Endothelial cell of umbilical vein (primary cell): ENCODE results near the gene SIPA1L3. TPM values are rescaled to one million over a fixed set of nuclear protein-coding genes. Genes with fewer than 3 reads are reported as not detected.

Source experiments
- BruUV-seq: library from RNA; stranded (reverse); fragments of 400-500 nt; replicated peaks from 2 replicates; lab custom pipeline; 2021; lab: Mats Ljungman, UMichigan
- CTCF ChIA-PET: fragments of 300-600, 350-600 bp; sonication (Branson Sonifier 250); formaldehyde crosslinking; loops from one replicate; lab custom pipeline; 2021; ENCODE audit warnings: antibody characterized with exemption, inconsistent platforms; lab: Charles Lee
- POLR2A ChIA-PET: fragments of 300-600, 350-600 bp; sonication (Branson Sonifier 250); formaldehyde crosslinking; loops from one replicate; lab custom pipeline; 2021; ENCODE audit warnings: antibody characterized with exemption, inconsistent platforms; lab: Charles Lee
- DNase-seq: peaks from one replicate; pipeline ENCODE4 v3.0.0-alpha.2; 2011; ENCODE audit warnings: low read depth, low spot score
- FAIRE-seq: peaks from 2 replicates; lab custom pipeline; 2011; peaks lifted over from hg19 to GRCh38; lab: Jason Lieb, UNC
- H2AFZ ChIP-seq: 2 replicates; pipeline ENCODE4 v1.6.0; 2012; ENCODE audit warnings: low read depth, low read length, control low read depth, inconsistent platforms
- H3K27ac ChIP-seq: 2 replicates; pipeline ENCODE4 v1.5.1; 2011; ENCODE audit warnings: low read depth, mild to moderate bottlenecking, control low read depth, low read length, moderate library complexity; ENCODE audit not compliant: insufficient read depth
- H3K27me3 ChIP-seq, 2 experiments: 2 replicates each; pipeline versions ENCODE4 v1.6.0 to v1.6.1; 2011; ENCODE audit warnings: low read length in 2 of 2, mixed read lengths in 1 of 2; ENCODE audit not compliant: control insufficient read depth in 2 of 2, insufficient read depth in 2 of 2
- H3K36me3 ChIP-seq, 2 experiments: 2 replicates in 1 of 2; 3 replicates in 1 of 2; pipeline ENCODE4 v1.5.1; 2011; ENCODE audit warnings: low read length in 2 of 2, mild to moderate bottlenecking in 1 of 2, moderate library complexity in 1 of 2; ENCODE audit not compliant: control insufficient read depth in 2 of 2, insufficient read depth in 2 of 2; ENCODE audit errors: extremely low read depth in 1 of 2
- H3K4me1 ChIP-seq: 3 replicates; pipeline ENCODE4 v1.5.1; 2011; ENCODE audit warnings: mild to moderate bottlenecking, low read length; ENCODE audit not compliant: control insufficient read depth, insufficient read depth; ENCODE audit errors: extremely low read depth
- H3K4me2 ChIP-seq: 2 replicates; pipeline ENCODE4 v1.6.1; 2011; ENCODE audit warnings: low read length, control low read depth, mixed read lengths; ENCODE audit not compliant: insufficient read depth
- H3K4me3 ChIP-seq, 3 experiments: fragments of 200-600 bp in 1 of 3; sonication (generic), shearing (Covaris generic) in 1 of 3; replicated peaks in 1 of 3; 2 replicates each; pipeline ENCODE4 v1.5.1; 2011 to 2016; ENCODE audit warnings: control low read depth in 3 of 3, low read length in 3 of 3, mild to moderate bottlenecking in 2 of 3, inconsistent platforms in 1 of 3, low read depth in 1 of 3, moderate library complexity in 1 of 3; ENCODE audit not compliant: insufficient read depth in 1 of 3
- H3K79me2 ChIP-seq: 2 replicates; pipeline ENCODE4 v1.6.0; 2012; ENCODE audit warnings: low read length, inconsistent platforms; ENCODE audit not compliant: control insufficient read depth, insufficient read depth
- H3K9ac ChIP-seq: replicated peaks from 2 replicates; pipeline ENCODE3; 2011; ENCODE audit warnings: low read length, control low read depth; ENCODE audit not compliant: insufficient read depth; ENCODE audit errors: extremely low read depth
- H3K9me1 ChIP-seq: replicated peaks from 3 replicates; pipeline ENCODE4 v1.6.0; 2011; ENCODE audit warnings: mild to moderate bottlenecking, low read length; ENCODE audit not compliant: control insufficient read depth, insufficient read depth; ENCODE audit errors: extremely low read depth
- H3K9me3 ChIP-seq: replicated peaks from 2 replicates; pipeline ENCODE4 v1.5.1; 2012; ENCODE audit warnings: low read length, inconsistent platforms; ENCODE audit not compliant: control insufficient read depth, insufficient read depth
- H4K20me1 ChIP-seq: replicated peaks from 2 replicates; pipeline ENCODE3; 2011; ENCODE audit warnings: mild to moderate bottlenecking, low read length; ENCODE audit not compliant: control insufficient read depth, insufficient read depth; ENCODE audit errors: extremely low read depth
- CTCF ChIP-seq, 2 donors: IDR thresholded peaks; 1 replicate in 1 of 2; 2 replicates in 1 of 2; pipeline ENCODE4 v1.5.1; 2011; ENCODE audit warnings: low read length in 2 of 2, mild to moderate bottlenecking in 2 of 2, moderate library complexity in 2 of 2, control low read depth in 1 of 2, inconsistent platforms in 1 of 2, low read depth in 1 of 2; ENCODE audit not compliant: insufficient read depth in 1 of 2; ENCODE audit errors: extremely low read depth in 1 of 2
- EZH2 ChIP-seq: IDR thresholded peaks from 2 replicates; pipeline ENCODE4 v1.6.1; 2012; ENCODE audit warnings: borderline replicate concordance, low read depth, mild to moderate bottlenecking, moderate library complexity, low read length, inconsistent platforms; ENCODE audit not compliant: severe bottlenecking
- FOS ChIP-seq: IDR thresholded peaks from 2 replicates; pipeline ENCODE4 v1.6.1; 2011; ENCODE audit warnings: mild to moderate bottlenecking, low read length, moderate library complexity, borderline replicate concordance; ENCODE audit not compliant: insufficient read depth
- GATA2 ChIP-seq: IDR thresholded peaks from 2 replicates; pipeline ENCODE4 v1.7.0; 2011; ENCODE audit warnings: low read depth, mild to moderate bottlenecking, moderate library complexity, mixed read lengths, low read length; ENCODE audit not compliant: insufficient read length, insufficient read depth
- JUN ChIP-seq: IDR thresholded peaks from 2 replicates; pipeline ENCODE4 v1.6.1; 2011; ENCODE audit warnings: borderline replicate concordance, low read depth; ENCODE audit not compliant: insufficient read length, insufficient read depth
- MYC ChIP-seq: IDR thresholded peaks from one replicate; pipeline ENCODE4 v1.6.1; 2011; ENCODE audit warnings: mild to moderate bottlenecking, low read depth, low read length
- POLR2A ChIP-seq: IDR thresholded peaks from 2 replicates; pipeline ENCODE4 v1.6.1; 2012; ENCODE audit warnings: low read depth, mild to moderate bottlenecking, control low read depth, low read length
- POLR2AphosphoS5 ChIP-seq: IDR thresholded peaks from 2 replicates; pipeline ENCODE4 v1.6.1; 2012; ENCODE audit warnings: low read depth, mild to moderate bottlenecking, control low read depth, low read length, moderate library complexity; ENCODE audit not compliant: insufficient read depth
- dilution Hi-C: fragments of 300-500 bp; cut with MboI; formaldehyde crosslinking; loops from one replicate; pipeline ENCODE4 v1.15.0; 2019; ENCODE audit warnings: low sequenced_read_pairs; ENCODE audit not compliant: extremely low pct_ligation_motif_present
- intact Hi-C: fragments of 100-400 bp; cut with micrococcal nuclease; formaldehyde crosslinking; loops from one replicate; pipeline ENCODE4 v1.10.0; 2022
- polyA plus RNA-seq, 4 experiments: library from polyadenylated mRNA; depleted of rRNA in 3 of 4; stranded (reverse) in 3 of 4; unstranded in 1 of 4; fragments of >200 nt; gene quantifications; 2 replicates each; pipeline versions ENCODE4 v1.2.1 to v1.2.3, GENCODE V29; 2011 to 2012; ENCODE audit warnings: missing spikeins in 1 of 4
- total RNA-seq: library from RNA; stranded (reverse); gene quantifications from 2 replicates; pipeline ENCODE4 v1.2.3, GENCODE V29; 2021
- TF ChIP-seq, protein P1 (sequence below): IDR thresholded peaks from 2 replicates; pipeline ENCODE4 v1.6.1; 2011; ENCODE audit not compliant: insufficient read depth, insufficient read length

SIPA1L3 gene
- total and polyA plus RNA-seq, 2 donors (not counting 3 experiments of a cell fraction or from before 2014, with no cell fraction given) = 14.2 to 47.2 TPM

DNA sequence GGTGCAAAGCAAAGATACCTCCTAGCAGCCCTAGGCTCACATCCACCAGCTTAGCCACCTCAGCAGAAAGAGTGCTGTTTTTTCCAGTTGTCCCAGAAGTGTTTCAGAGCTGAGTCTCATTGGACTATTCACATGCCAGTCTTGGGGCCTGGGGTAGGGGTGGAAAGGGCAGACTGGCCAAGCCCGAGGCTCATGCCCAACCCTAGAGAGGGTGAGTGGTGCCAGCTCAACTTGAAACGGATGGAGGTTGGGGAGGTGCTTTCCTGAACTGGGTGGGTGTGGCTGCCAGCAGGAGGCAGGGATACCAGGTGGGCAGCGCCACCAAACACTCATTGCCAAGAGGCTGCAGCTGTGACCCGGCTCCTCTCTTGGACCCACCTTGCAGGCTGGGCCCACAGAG, 200.1 kb downstream of the SIPA1L3 start:
- dilution Hi-C loops (no loop called here), intact Hi-C loops (no loop called here)
- Histone ChIP-seq H3K4me3 (no peak overlapping the region), H3K9me3 (no peaks in the 10 kb centered on the region), H3K36me3 (peaks cover 0 to 20% of the 10 kb centered on the region in 2 experiments), H3K27me3 (no peaks in the 10 kb centered on the region), H3K27ac (no peak overlapping the region), H3K4me1 (no peaks in the 10 kb centered on the region), H3K9ac (no peak overlapping the region), H3K4me2 (no peak overlapping the region), H3K79me2 (no peaks in the 10 kb centered on the region), H2AFZ (no peak overlapping the region), H4K20me1 (no peaks in the 10 kb centered on the region), H3K9me1 (no peaks in the 10 kb centered on the region)
- POLR2A ChIA-PET = no interaction called here
- no TSS peak for BruUV-seq
- FAIRE-seq (no peak), DNase-seq (no peak)
- CTCF ChIA-PET = interaction anchor here (0.8 kb wide), 1 partner anchor 13 kb away, joined by 3 read pairs; no protein-coding TSS in a partner anchor
- TF ChIP-seq FOS = no peak
- TF ChIP-seq EZH2 = no peak
- TF ChIP-seq CTCF (IDR thresholded peaks at IDR 0.05; ENCODE audit: extremely low read depth in 1 of 2, insufficient read depth in 1 of 2, low read depth in 1 of 2, low read length in 2 of 2) = no peak
- no peak for TF ChIP-seq POLR2AphosphoS5
- TF ChIP-seq, protein P1, sequence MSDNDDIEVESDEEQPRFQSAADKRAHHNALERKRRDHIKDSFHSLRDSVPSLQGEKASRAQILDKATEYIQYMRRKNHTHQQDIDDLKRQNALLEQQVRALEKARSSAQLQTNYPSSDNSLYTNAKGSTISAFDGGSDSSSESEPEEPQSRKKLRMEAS = no peak
- no peak for TF ChIP-seq JUN
- no peak for TF ChIP-seq POLR2A
- no peak for TF ChIP-seq MYC
- no peak for TF ChIP-seq GATA2
